IMR-90 (cell line): ENCODE data around the gene SYNPO. TPM values are rescaled to one million over a fixed set of nuclear protein-coding genes. Genes with fewer than 3 reads are reported as not detected.

Source experiments
- ATAC-seq: fragments of 200-7000 bp; cut with Tn5 transposase; 2 replicates; pipeline ENCODE4 v1.9.1; 2020; ENCODE audit warnings: low read depth, mild to moderate bottlenecking, moderate library complexity
- BruUV-seq: library from RNA; stranded (reverse); fragments of 400-500 nt; replicated peaks from 2 replicates; lab custom pipeline; 2021; lab: Mats Ljungman, UMichigan
- CTCF ChIA-PET: fragments of 300-600 bp; formaldehyde crosslinking; extraction: SDS; loops from one replicate; lab custom pipeline; 2021; ENCODE audit warnings: antibody characterized with exemption; lab: Yijun Ruan, JAX
- POLR2A ChIA-PET: fragments of 300-600 bp; sonication (Branson Sonifier 250); formaldehyde crosslinking; loops from one replicate; lab custom pipeline; 2022; ENCODE audit warnings: antibody characterized with exemption; ENCODE audit not compliant: unreplicated experiment; lab: Charles Lee
- DNase-seq: peaks from one replicate; pipeline ENCODE4 v3.0.0; 2013
- H2AFZ ChIP-seq: replicated peaks from 2 replicates; pipeline ENCODE3; 2013; ENCODE audit warnings: low read length, mild to moderate bottlenecking; ENCODE audit not compliant: poor library complexity
- H2AK5ac ChIP-seq: 2 replicates; pipeline ENCODE4 v1.6.1; 2013; ENCODE audit warnings: low read depth, low read length, inconsistent platforms
- H2AK9ac ChIP-seq: replicated peaks from 2 replicates; pipeline ENCODE3; 2013; ENCODE audit warnings: mild to moderate bottlenecking, low read depth, low read length, moderate library complexity; ENCODE audit not compliant: poor library complexity
- H2BK120ac ChIP-seq: 2 replicates; pipeline ENCODE4 v1.6.1; 2013; ENCODE audit warnings: low read depth, low read length, inconsistent platforms
- H2BK15ac ChIP-seq: 3 replicates; pipeline ENCODE4 v1.6.1; 2013; ENCODE audit warnings: low read depth, low read length, inconsistent platforms
- H2BK20ac ChIP-seq: 2 replicates; pipeline ENCODE4 v1.6.1; 2013; ENCODE audit warnings: low read depth, mild to moderate bottlenecking, inconsistent platforms, low read length, moderate library complexity
- H2BK5ac ChIP-seq: 2 replicates; pipeline ENCODE4 v1.6.1; 2013; ENCODE audit warnings: mild to moderate bottlenecking, low read depth, low read length, inconsistent platforms; ENCODE audit not compliant: poor library complexity, severe bottlenecking
- H3K14ac ChIP-seq: replicated peaks from 2 replicates; pipeline ENCODE4 v1.6.1; 2013; ENCODE audit warnings: low read depth, low read length, inconsistent platforms
- H3K18ac ChIP-seq: 2 replicates; pipeline ENCODE4 v1.6.1; 2013; ENCODE audit warnings: low read depth, low read length, control low read depth
- H3K23ac ChIP-seq: 2 replicates; pipeline ENCODE4 v1.6.1; 2013; ENCODE audit warnings: low read depth, low read length, inconsistent platforms
- H3K27ac ChIP-seq: 2 replicates; pipeline ENCODE4 v1.5.1; 2013; ENCODE audit warnings: mild to moderate bottlenecking, control low read depth, low read length; ENCODE audit not compliant: insufficient read depth
- H3K27me3 ChIP-seq: 2 replicates; pipeline ENCODE4 v1.6.1; 2013; ENCODE audit warnings: low read length; ENCODE audit not compliant: control insufficient read depth, insufficient read depth
- H3K36me3 ChIP-seq: 2 replicates; pipeline ENCODE4 v1.6.1; 2013; ENCODE audit warnings: low read length, mixed read lengths; ENCODE audit not compliant: control insufficient read depth, insufficient read depth
- H3K4ac ChIP-seq: 2 replicates; pipeline ENCODE4 v1.6.1; 2013; ENCODE audit warnings: low read depth, low read length, inconsistent platforms
- H3K4me1 ChIP-seq: 2 replicates; pipeline ENCODE4 v1.6.1; 2013; ENCODE audit warnings: low read length, mixed read lengths; ENCODE audit not compliant: control insufficient read depth, insufficient read depth
- H3K4me2 ChIP-seq: 2 replicates; pipeline ENCODE4 v1.6.1; 2013; ENCODE audit warnings: low read depth, mild to moderate bottlenecking, control low read depth, low read length, moderate library complexity
- H3K4me3 ChIP-seq: 2 replicates; pipeline ENCODE4 v1.5.1; 2013; ENCODE audit warnings: low read depth, mild to moderate bottlenecking, control low read depth, low read length, moderate library complexity; ENCODE audit not compliant: insufficient read depth
- H3K56ac ChIP-seq: 2 replicates; pipeline ENCODE4 v1.6.1; 2013; ENCODE audit warnings: low read length, inconsistent platforms; ENCODE audit not compliant: insufficient read depth; ENCODE audit errors: extremely low read depth
- H3K79me1 ChIP-seq, 2 experiments: 2 replicates each; pipeline ENCODE4 v1.6.1; 2013; ENCODE audit warnings: low read length in 2 of 2, inconsistent platforms in 1 of 2, low read depth in 1 of 2
- H3K9ac ChIP-seq: 2 replicates; pipeline ENCODE4 v1.6.1; 2013; ENCODE audit warnings: low read depth, low read length, control low read depth
- H3K9me1 ChIP-seq: 2 replicates; pipeline ENCODE4 v1.6.1; 2013; ENCODE audit warnings: low read length, inconsistent platforms; ENCODE audit not compliant: insufficient read depth
- H3K9me3 ChIP-seq: 2 replicates; pipeline ENCODE4 v1.6.1; 2013; ENCODE audit warnings: low read length; ENCODE audit not compliant: control insufficient read depth, insufficient read depth
- H4K20me1 ChIP-seq: 2 replicates; pipeline ENCODE4 v1.6.1; 2013; ENCODE audit warnings: low read length, inconsistent platforms; ENCODE audit not compliant: insufficient read depth
- H4K5ac ChIP-seq: 2 replicates; pipeline ENCODE4 v1.6.1; 2013; ENCODE audit warnings: mild to moderate bottlenecking, low read depth, low read length, control low read depth
- H4K8ac ChIP-seq, 2 experiments: 2 replicates each; pipeline ENCODE4 v1.6.1; 2013; ENCODE audit warnings: low read depth in 2 of 2, low read length in 2 of 2, control low read depth in 1 of 2, inconsistent platforms in 1 of 2
- H4K91ac ChIP-seq: 2 replicates; pipeline ENCODE4 v1.6.1; 2013; ENCODE audit warnings: low read depth, low read length, inconsistent platforms; ENCODE audit not compliant: insufficient read depth
- CEBPB ChIP-seq: IDR thresholded peaks from 2 replicates; pipeline ENCODE4 v1.6.1; 2012; ENCODE audit warnings: low read depth, low read length, improper control_type of control experiment
- ELK1 ChIP-seq: fragments of 150-350 bp; IDR thresholded peaks from 2 replicates; pipeline ENCODE4 v1.6.1; 2016; ENCODE audit warnings: low read depth, mild to moderate bottlenecking, low read length, moderate library complexity, borderline replicate concordance
- MAFK ChIP-seq: IDR thresholded peaks from 2 replicates; pipeline ENCODE4 v1.6.1; 2012; ENCODE audit warnings: low read depth, low read length, improper control_type of control experiment
- MAZ ChIP-seq: IDR thresholded peaks from 2 replicates; pipeline ENCODE4 v1.6.1; 2012; ENCODE audit warnings: low read depth, mild to moderate bottlenecking, low read length, improper control_type of control experiment, moderate library complexity, borderline replicate concordance
- RAD21 ChIP-seq: IDR thresholded peaks from 2 replicates; pipeline ENCODE4 v1.6.1; 2012; ENCODE audit warnings: low read length, improper control_type of control experiment
- RCOR1 ChIP-seq: IDR thresholded peaks from 2 replicates; pipeline ENCODE4 v1.6.1; 2012; ENCODE audit warnings: mild to moderate bottlenecking, low read length, improper control_type of control experiment; ENCODE audit not compliant: insufficient replicate concordance
- SMC3 ChIP-seq: fragments of 150-350 bp; IDR thresholded peaks from 2 replicates; pipeline ENCODE4 v1.6.1; 2016; ENCODE audit warnings: low read depth, mild to moderate bottlenecking, antibody characterized with exemption, low read length, moderate library complexity
- WGBS, 2 experiments: methylation state at CpG; one replicate each; pipeline versions ENCODE4 v1.1.5 to v1.1.7; 2013; ENCODE audit warnings: missing lambda C conversion rate in 2 of 2; ENCODE audit not compliant: insufficient read length in 1 of 2; ENCODE audit errors: extremely low coverage in 2 of 2; 5-methylcytosine and 5-hydroxymethylcytosine counted together
- dilution Hi-C: fragments of 300-500 bp; cut with HindIII; formaldehyde crosslinking; loops from one replicate; pipeline ENCODE4 v1.14.3; 2018; ENCODE audit warnings: low sequenced_read_pairs; ENCODE audit not compliant: unreplicated experiment
- in situ Hi-C: fragments of 300-500 bp; cut with MboI; formaldehyde crosslinking; loops from 3 replicates; pipeline ENCODE4 v1.14.3; 2019; ENCODE audit warnings: low sequenced_read_pairs, inconsistent platforms, mixed read lengths
- intact Hi-C: fragments of 100-400 bp; cut with micrococcal nuclease; formaldehyde crosslinking; loops from 2 replicates; pipeline ENCODE4 v1.10.0; 2022
- polyA plus RNA-seq, 3 experiments: library from polyadenylated mRNA; depleted of rRNA; stranded (reverse); fragments of >200 nt; gene quantifications; 2 replicates each; pipeline ENCODE4 v1.2.3, GENCODE V29; 2012; ENCODE audit warnings: low replicate concordance in 1 of 3
- total RNA-seq: library from RNA; depleted of rRNA; stranded (reverse); fragments of >200 nt; gene quantifications from 2 replicates; pipeline ENCODE4 v1.2.3, GENCODE V29; 2012
- TF ChIP-seq, protein P1 (sequence below): fragments of 150-350 bp; IDR thresholded peaks from 2 replicates; pipeline ENCODE4 v1.6.1; 2017; ENCODE audit warnings: mild to moderate bottlenecking, antibody characterized with exemption, low read length, low read depth

Gene SYNPO
- total and polyA plus RNA-seq, 2 of the 4 experiments (the other 2 are of a cell fraction) = 3.0 to 24.8 TPM

DNA sequence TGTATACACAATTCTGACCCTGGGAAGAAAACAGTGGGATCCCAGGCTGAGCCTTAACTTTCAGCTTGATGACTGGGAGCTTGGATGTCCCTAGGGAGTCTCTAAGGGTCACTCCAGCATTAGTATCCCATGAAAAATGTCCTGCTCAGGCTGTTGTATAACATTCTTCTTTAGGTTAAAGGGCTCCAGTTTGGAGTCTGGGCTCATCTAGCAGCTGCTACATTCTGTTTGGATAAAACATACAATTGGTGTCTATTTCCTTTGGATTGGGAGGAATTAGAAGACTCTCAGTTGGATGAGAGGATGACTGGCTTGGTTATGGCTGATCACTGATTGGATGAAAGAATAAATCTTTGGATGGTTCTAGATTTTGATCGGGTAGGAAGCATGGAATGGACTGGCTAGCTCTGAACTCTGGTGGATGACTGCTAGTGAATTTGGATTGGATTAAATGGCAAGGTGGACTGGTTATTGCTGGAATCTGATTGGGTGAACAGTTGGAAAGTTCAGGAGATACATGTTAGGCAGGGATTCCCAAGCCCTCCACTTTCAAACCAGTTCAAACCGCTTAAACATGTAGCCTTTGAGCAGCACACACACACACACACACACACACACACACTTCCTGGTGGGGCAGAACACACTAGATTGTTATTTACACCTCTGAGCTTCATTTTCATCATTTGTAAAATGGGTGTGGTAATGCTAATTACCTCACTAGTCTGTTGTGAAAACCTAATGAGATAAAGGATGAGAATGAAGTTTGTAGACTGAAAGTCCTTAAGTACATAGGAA, 13.5 kb downstream of the SYNPO start:
- Histone ChIP-seq H2BK15ac (no peak overlapping the region; the same call in 2 of the 3 replicates), H3K23ac (no peak overlapping the region), H3K4ac (no peak overlapping the region), H3K36me3 (peaks cover 52% of the 10 kb centered on the region), H3K27ac (peak overlapping the region; percentile 12; the same call in 1 of the 2 replicates), H3K79me1 (peaks cover 26 to 33% of the 10 kb centered on the region in 2 experiments), H4K5ac (no peak overlapping the region), H3K4me1 (peaks cover 29% of the 10 kb centered on the region), H2BK20ac (no peak overlapping the region), H3K27me3 (no peaks in the 10 kb centered on the region), H2BK120ac (no peak overlapping the region), H4K20me1 (peaks cover 44% of the 10 kb centered on the region), H2AK5ac (0 out of 2 replicates have a peak overlapping the region, but pooled peaks have one; percentile 13), H2AFZ (no peak overlapping the region), H4K91ac (no peak overlapping the region), H3K18ac (no peak overlapping the region), H3K56ac (no peak overlapping the region), H3K9me3 (no peaks in the 10 kb centered on the region), H4K8ac (no peak overlapping the region), H2BK5ac (no peak overlapping the region), H3K9ac (no peak overlapping the region), H3K4me2 (no peak overlapping the region), H3K9me1 (peaks cover 2% of the 10 kb centered on the region; the same call in 1 of the 2 replicates), H3K4me3 (no peak overlapping the region), H3K14ac (no peak overlapping the region), H2AK9ac (no peak overlapping the region)
- dilution Hi-C loops (no loop called here), intact Hi-C loops (no loop called here), in situ Hi-C loops (loop anchor here (5.0 kb wide), 2 partner anchors 92 to 202 kb away; no protein-coding TSS in a partner anchor)
- no CpG with 5 or more reads among the region's 2 CpGs for WGBS, 2 experiments
- CTCF ChIA-PET = interaction anchor here (0.6 to 1.2 kb wide), 5 partner anchors 11 to 1667 kb away, joined by 3 to 4 read pairs (median 3); no protein-coding TSS in a partner anchor
- BruUV-seq = no TSS peak
- TF ChIP-seq SMC3 = no peak
- TF ChIP-seq RAD21 = no peak
- TF ChIP-seq MAZ = no peak
- TF ChIP-seq CEBPB = no peak
- no peak for TF ChIP-seq MAFK
- TF ChIP-seq RCOR1 = no peak
- no peak for TF ChIP-seq ELK1
- TF ChIP-seq, protein P1, sequence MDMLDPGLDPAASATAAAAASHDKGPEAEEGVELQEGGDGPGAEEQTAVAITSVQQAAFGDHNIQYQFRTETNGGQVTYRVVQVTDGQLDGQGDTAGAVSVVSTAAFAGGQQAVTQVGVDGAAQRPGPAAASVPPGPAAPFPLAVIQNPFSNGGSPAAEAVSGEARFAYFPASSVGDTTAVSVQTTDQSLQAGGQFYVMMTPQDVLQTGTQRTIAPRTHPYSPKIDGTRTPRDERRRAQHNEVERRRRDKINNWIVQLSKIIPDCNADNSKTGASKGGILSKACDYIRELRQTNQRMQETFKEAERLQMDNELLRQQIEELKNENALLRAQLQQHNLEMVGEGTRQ = no peak
- ATAC-seq = peak; percentile 27
- POLR2A ChIA-PET = interaction anchor here (0.7 to 1.3 kb wide), 3 partner anchors 9 to 93 kb away, joined by 3 read pairs; no protein-coding TSS in a partner anchor
- DNase-seq = peak; percentile 42
